Measurements from ENCODE around the gene SDHA.
"Not testable (repeated sequence)": the region's sequence is repeated elsewhere in the genome, so short reads cannot be mapped to it uniquely, and the experiment has no call there.

- TF ChIP-seq CTCF (optimal IDR thresholded peaks at IDR 0.05 in 1 of 3, IDR thresholded peaks at IDR 0.05 in 1 of 3, conservative IDR thresholded peaks at IDR 0.05 in 1 of 3; ENCODE audit: extremely low read depth in 1 of 3, insufficient read depth in 2 of 3, low read length in 3 of 3); EZH2 (IDR thresholded peaks at IDR 0.05; ENCODE audit: low read length): not testable (repeated sequence)
These were observed 19.8 kb downstream of the SDHA start for GRCh38 chr5:237931-238330.
